Smooth muscle cell (in vitro differentiated cells): ENCODE results near the gene INSIG1. TPM values are rescaled to one million over a fixed set of nuclear protein-coding genes. Genes with fewer than 3 reads are reported as not detected.

ENCODE experiments used
- DNase-seq: peaks from one replicate; lab custom pipeline; 2025; ENCODE audit not compliant: unreplicated experiment; lab: John Stamatoyannopoulos, UW
- H2AFZ ChIP-seq: fragments of 200-600 bp; sonication (generic); 2 replicates; pipeline ENCODE4 v1.6.0; 2016; ENCODE audit warnings: antibody characterized with exemption, low read depth, mild to moderate bottlenecking
- H3F3A ChIP-seq: fragments of 200-600 bp; sonication (generic); 2 replicates; pipeline ENCODE4 v1.6.0; 2017; ENCODE audit warnings: antibody characterized with exemption, low read depth
- H3K27ac ChIP-seq: fragments of 200-600 bp; sonication (generic); 2 replicates; pipeline ENCODE4 v1.5.1; 2016; ENCODE audit warnings: low read depth, mild to moderate bottlenecking
- H3K27me3 ChIP-seq: fragments of 200-600 bp; sonication (generic); 2 replicates; pipeline ENCODE4 v1.6.1; 2016; ENCODE audit warnings: low read depth, mild to moderate bottlenecking
- H3K36me3 ChIP-seq: fragments of 200-600 bp; sonication (generic); 2 replicates; pipeline ENCODE4 v1.5.1; 2016; ENCODE audit warnings: low read depth
- H3K4me1 ChIP-seq: fragments of 200-600 bp; sonication (generic); 2 replicates; pipeline ENCODE4 v1.5.1; 2016; ENCODE audit warnings: low read depth
- H3K4me2 ChIP-seq: fragments of 200-600 bp; sonication (generic); 2 replicates; pipeline ENCODE4 v1.6.0; 2016; ENCODE audit warnings: mild to moderate bottlenecking
- H3K4me3 ChIP-seq: fragments of 200-600 bp; sonication (generic); 2 replicates; pipeline ENCODE4 v1.5.1; 2016; ENCODE audit warnings: mild to moderate bottlenecking
- H3K79me2 ChIP-seq: fragments of 200-600 bp; sonication (generic); 2 replicates; pipeline ENCODE4 v1.6.0; 2016; ENCODE audit warnings: low read depth, mild to moderate bottlenecking
- H3K9ac ChIP-seq: fragments of 200-600 bp; sonication (generic); 2 replicates; pipeline ENCODE4 v1.6.0; 2016; ENCODE audit warnings: low read depth
- H3K9me3 ChIP-seq: fragments of 200-600 bp; sonication (generic); replicated peaks from 2 replicates; pipeline ENCODE4 v1.5.1; 2016; ENCODE audit warnings: low read depth
- H4K20me1 ChIP-seq: fragments of 200-600 bp; sonication (generic); 2 replicates; pipeline ENCODE4 v1.6.0; 2016; ENCODE audit warnings: low read depth
- WGBS: methylation state at CpG from one replicate; pipeline ENCODE4 v1.1.7; 2016; ENCODE audit warnings: low lambda C conversion rate; 5-methylcytosine and 5-hydroxymethylcytosine counted together
- polyA plus RNA-seq: library from polyadenylated mRNA; unstranded; fragments of >200 nt; fragmentation: Nextera tagmentation; extraction: Ambion mirVana; gene quantifications from 2 replicates; pipeline ENCODE4 v1.2.1, GENCODE V29; 2016
- total RNA-seq: library from RNA; depleted of rRNA; stranded (reverse); fragments of >200 nt; gene quantifications from 2 replicates; pipeline ENCODE4 v1.2.3, GENCODE V29; 2014
- TF ChIP-seq, protein P1 (sequence below): fragments of 200-600 bp; sonication (generic); IDR thresholded peaks from 2 replicates; pipeline ENCODE4 v1.5.1; 2017; ENCODE audit warnings: borderline replicate concordance, mild to moderate bottlenecking, antibody characterized with exemption; ENCODE audit not compliant: insufficient read depth, poor library complexity, severe bottlenecking

INSIG1 gene
- total and polyA plus RNA-seq, 2 experiments from 2014 or later, result 277 to 302 TPM

DNA sequence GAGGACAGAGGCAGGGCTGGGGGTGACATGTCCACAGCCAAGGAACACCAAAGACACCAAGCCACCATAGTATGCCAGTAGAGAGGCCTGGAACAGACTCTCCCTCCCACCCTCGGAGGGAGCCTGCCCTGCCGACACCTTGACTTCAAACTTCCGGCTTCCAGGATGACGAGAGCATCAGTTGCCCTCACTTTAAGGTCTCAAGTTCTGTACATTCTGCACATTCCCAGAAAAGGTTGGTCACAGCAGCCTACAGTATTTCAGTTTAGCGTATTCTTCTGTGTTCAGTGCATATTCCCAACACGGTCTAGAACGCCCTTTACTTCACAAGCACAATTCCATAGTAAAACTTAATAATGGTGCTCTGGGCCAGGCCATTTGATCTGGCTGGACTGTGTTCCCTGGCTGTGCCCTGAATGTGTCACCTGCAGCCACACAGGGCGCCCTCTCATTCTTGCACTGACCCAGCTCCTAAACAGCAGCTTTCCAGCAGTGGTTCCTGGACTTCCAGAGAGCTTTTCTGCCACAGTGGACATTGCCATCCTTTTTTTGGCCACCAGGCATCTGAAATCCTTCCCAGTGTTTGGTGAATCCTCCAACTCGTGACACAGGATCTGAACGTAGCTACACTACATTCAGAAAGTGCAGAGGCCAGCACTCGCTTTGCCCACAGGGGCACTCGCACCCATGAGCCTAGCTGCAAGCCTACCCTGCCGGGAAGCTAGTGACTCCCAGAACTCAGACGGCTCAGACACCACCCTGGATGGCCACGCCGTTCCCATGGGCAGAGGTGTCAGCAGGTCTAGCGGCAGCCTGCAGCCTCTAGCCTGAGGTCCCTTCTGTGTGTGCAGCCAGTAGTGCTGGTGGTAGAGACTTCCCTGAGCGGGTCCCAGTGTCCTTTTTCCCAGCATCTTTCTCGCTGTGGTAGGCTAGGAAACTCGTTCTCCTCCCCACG lies 36.4 kb upstream of the INSIG1 start:
- H3K9ac ChIP-seq, result no peak overlapping the region
- H3K27ac ChIP-seq, result no peak overlapping the region
- H3K36me3 ChIP-seq, result no peaks in the 10 kb centered on the region
- H3K4me1 ChIP-seq, result no peaks in the 10 kb centered on the region
- no peak overlapping the region for H3K4me3 ChIP-seq
- peaks cover 6% of the 10 kb centered on the region for H3F3A ChIP-seq
- H4K20me1 ChIP-seq, result no peaks in the 10 kb centered on the region
- H3K4me2 ChIP-seq, result no peak overlapping the region
- WGBS, result 94% methylated on average over 21 of the region's 21 CpGs
- no peak overlapping the region for H2AFZ ChIP-seq
- no peaks in the 10 kb centered on the region for H3K27me3 ChIP-seq
- no peak for DNase-seq
- H3K9me3 ChIP-seq, result no peaks in the 10 kb centered on the region
- TF ChIP-seq, protein P1, sequence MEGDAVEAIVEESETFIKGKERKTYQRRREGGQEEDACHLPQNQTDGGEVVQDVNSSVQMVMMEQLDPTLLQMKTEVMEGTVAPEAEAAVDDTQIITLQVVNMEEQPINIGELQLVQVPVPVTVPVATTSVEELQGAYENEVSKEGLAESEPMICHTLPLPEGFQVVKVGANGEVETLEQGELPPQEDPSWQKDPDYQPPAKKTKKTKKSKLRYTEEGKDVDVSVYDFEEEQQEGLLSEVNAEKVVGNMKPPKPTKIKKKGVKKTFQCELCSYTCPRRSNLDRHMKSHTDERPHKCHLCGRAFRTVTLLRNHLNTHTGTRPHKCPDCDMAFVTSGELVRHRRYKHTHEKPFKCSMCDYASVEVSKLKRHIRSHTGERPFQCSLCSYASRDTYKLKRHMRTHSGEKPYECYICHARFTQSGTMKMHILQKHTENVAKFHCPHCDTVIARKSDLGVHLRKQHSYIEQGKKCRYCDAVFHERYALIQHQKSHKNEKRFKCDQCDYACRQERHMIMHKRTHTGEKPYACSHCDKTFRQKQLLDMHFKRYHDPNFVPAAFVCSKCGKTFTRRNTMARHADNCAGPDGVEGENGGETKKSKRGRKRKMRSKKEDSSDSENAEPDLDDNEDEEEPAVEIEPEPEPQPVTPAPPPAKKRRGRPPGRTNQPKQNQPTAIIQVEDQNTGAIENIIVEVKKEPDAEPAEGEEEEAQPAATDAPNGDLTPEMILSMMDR, result no peak
- no peaks in the 10 kb centered on the region for H3K79me2 ChIP-seq

DNA sequence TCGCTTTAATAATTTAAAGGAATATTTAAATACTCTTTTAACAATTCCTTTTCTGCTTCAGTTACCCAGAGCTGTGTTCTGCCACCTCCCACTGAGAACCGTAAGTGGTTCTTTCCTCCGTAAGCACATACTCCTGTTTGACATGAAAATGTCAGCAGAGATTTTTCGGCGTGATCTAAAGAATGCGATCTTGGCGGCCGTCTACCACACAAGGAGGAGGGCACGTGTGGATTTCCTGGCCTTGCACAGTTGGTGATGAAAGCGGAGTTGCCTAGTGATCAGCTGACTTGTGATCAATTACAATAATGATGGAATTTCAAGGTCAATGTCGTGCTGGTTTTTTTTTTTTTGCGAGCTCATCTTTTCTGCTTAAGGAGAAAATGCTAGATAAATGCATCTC lies 35.6 kb upstream of the INSIG1 start:
- no peak overlapping the region for H3K4me3 ChIP-seq
- 89% methylated on average over 12 of the region's 12 CpGs for WGBS
- no peaks in the 10 kb centered on the region for H3K9me3 ChIP-seq
- no peak overlapping the region for H2AFZ ChIP-seq
- H3K4me1 ChIP-seq, result no peaks in the 10 kb centered on the region
- no peak overlapping the region for H3K27ac ChIP-seq
- H3K36me3 ChIP-seq, result no peaks in the 10 kb centered on the region
- H3K9ac ChIP-seq, result no peak overlapping the region
- H4K20me1 ChIP-seq, result no peaks in the 10 kb centered on the region
- TF ChIP-seq, protein P1, result no peak
- no peaks in the 10 kb centered on the region for H3K27me3 ChIP-seq
- H3F3A ChIP-seq, result peaks cover 3% of the 10 kb centered on the region
- DNase-seq, result no peak
- no peak overlapping the region for H3K4me2 ChIP-seq
- no peaks in the 10 kb centered on the region for H3K79me2 ChIP-seq

GRCh38 chr7:155263051-155263450 lies 34.6 kb upstream of the INSIG1 start:
- Histone ChIP-seq H3K9ac (no peak overlapping the region), H3F3A (peaks cover under 1% of the 10 kb centered on the region), H2AFZ (no peak overlapping the region), H3K4me2 (no peak overlapping the region), H3K27ac (no peak overlapping the region), H3K27me3 (no peaks in the 10 kb centered on the region), H3K4me3 (no peak overlapping the region), H4K20me1 (no peaks in the 10 kb centered on the region), H3K36me3 (no peaks in the 10 kb centered on the region), H3K9me3 (no peaks in the 10 kb centered on the region), H3K79me2 (no peaks in the 10 kb centered on the region), H3K4me1 (no peaks in the 10 kb centered on the region)
- TF ChIP-seq, protein P1, result no peak
- 93% methylated on average over 14 of the region's 14 CpGs for WGBS
- no peak for DNase-seq

DNA sequence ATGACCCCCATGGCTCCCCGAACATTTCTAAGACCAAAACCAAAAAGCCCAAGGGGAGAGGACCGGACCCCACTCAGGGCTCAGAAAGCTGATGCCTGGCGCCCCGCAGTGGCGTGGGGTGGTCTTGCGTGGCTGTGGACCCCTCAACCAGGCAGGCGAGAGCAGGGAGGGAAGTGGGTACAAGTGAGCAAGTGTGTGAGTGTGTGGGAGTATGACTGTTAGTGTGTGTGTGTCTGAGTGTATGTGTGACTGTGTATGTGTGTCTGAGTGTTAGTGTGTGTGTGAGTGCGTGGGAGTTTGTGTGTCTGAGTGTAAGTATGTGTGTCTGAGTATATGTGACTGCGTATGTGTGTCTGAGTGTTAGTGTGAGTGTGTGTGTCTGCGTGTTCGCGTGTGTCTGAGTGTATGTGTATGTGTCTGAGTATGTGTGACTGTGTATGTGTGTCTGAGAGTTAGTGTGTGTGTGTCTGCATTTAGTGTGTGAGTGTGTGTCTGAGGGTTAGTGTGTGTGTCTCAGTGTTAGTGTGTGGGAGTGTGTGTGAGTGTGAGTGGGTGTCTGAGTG lies 34.0 kb upstream of the INSIG1 start:
- Histone ChIP-seq H3K4me3 (no peak overlapping the region), H4K20me1 (no peaks in the 10 kb centered on the region), H3F3A (no peaks in the 10 kb centered on the region), H3K27me3 (no peaks in the 10 kb centered on the region), H3K9me3 (no peaks in the 10 kb centered on the region), H3K79me2 (no peaks in the 10 kb centered on the region), H2AFZ (no peak overlapping the region), H3K27ac (no peak overlapping the region), H3K36me3 (no peaks in the 10 kb centered on the region), H3K4me2 (no peak overlapping the region), H3K4me1 (no peaks in the 10 kb centered on the region), H3K9ac (no peak overlapping the region)
- TF ChIP-seq, protein P1, result no peak
- 92% methylated on average over 11 of the region's 12 CpGs for WGBS
- DNase-seq, result no peak
